HepG2 (cell line): ENCODE results near the gene IKZF2. TPM values are rescaled to one million over a fixed set of nuclear protein-coding genes. Genes with fewer than 3 reads are reported as not detected.

Experiments used
- ATAC-seq: fragments of 200-7000 bp; cut with Tn5 transposase; 3 replicates; pipeline ENCODE4 v1.9.1; 2020; ENCODE audit warnings: mild to moderate bottlenecking, moderate library complexity
- BruUV-seq: library from RNA; stranded (reverse); fragments of 400-500 nt; replicated peaks from 2 replicates; lab custom pipeline; 2021; lab: Mats Ljungman, UMichigan
- CTCF ChIA-PET: fragments of 300-600 bp; formaldehyde crosslinking; extraction: SDS; loops from one replicate; lab custom pipeline; 2021; ENCODE audit warnings: low total read pairs, inconsistent platforms, low intra/inter-chr PET ratio; lab: Yijun Ruan, JAX
- POLR2A ChIA-PET: fragments of 350-600 bp; sonication (Branson Sonifier 250); formaldehyde crosslinking; loops from one replicate; lab custom pipeline; 2020; ENCODE audit warnings: antibody characterized with exemption, inconsistent platforms; lab: Yijun Ruan, JAX
- DNase-seq: peaks from one replicate; pipeline ENCODE4 v3.0.0-alpha.2; 2015; ENCODE audit warnings: low spot score
- FAIRE-seq: peaks from 3 replicates; lab custom pipeline; 2011; peaks lifted over from hg19 to GRCh38; lab: Jason Lieb, UNC
- H2AFZ ChIP-seq: one replicate; pipeline ENCODE4 v1.6.1; 2011; ENCODE audit warnings: low read length, inconsistent platforms
- H3K27ac ChIP-seq: fragments of 300-600 bp; 3 replicates; pipeline ENCODE4 v1.8.0; 2011; ENCODE audit warnings: mixed run types, mild to moderate bottlenecking, mixed read lengths, low read length, inconsistent platforms; ENCODE audit not compliant: insufficient read depth; ENCODE audit errors: extremely low read length
- H3K27me3 ChIP-seq, 2 experiments: fragments of 200-600 bp in 1 of 2; 2 replicates in 1 of 2; 3 replicates in 1 of 2; pipeline versions ENCODE4 v1.6.0 to v1.8.0; 2011; ENCODE audit warnings: low read length in 2 of 2, mild to moderate bottlenecking in 2 of 2, moderate library complexity in 2 of 2, inconsistent platforms in 1 of 2; ENCODE audit not compliant: insufficient read depth in 2 of 2, control insufficient read depth in 1 of 2
- H3K36me3 ChIP-seq, 2 experiments: fragments of 200-600 bp in 1 of 2; replicated peaks in 1 of 2; 2 replicates in 1 of 2; 3 replicates in 1 of 2; pipeline versions ENCODE4 v1.5.1 to v1.8.0; 2011; ENCODE audit warnings: low read length in 2 of 2, inconsistent platforms in 1 of 2; ENCODE audit not compliant: insufficient read depth in 2 of 2, control insufficient read depth in 1 of 2
- H3K4me1 ChIP-seq: 2 replicates; pipeline ENCODE4 v1.5.1; 2012; ENCODE audit warnings: low read length, inconsistent platforms; ENCODE audit not compliant: insufficient read depth
- H3K4me2 ChIP-seq: 2 replicates; pipeline ENCODE4 v1.6.0; 2011; ENCODE audit warnings: low read depth, low read length, inconsistent platforms
- H3K4me3 ChIP-seq, 3 experiments: fragments of 200-600 bp in 1 of 3; sonication (generic), shearing (Covaris generic) in 1 of 3; replicated peaks in 1 of 3; 2 replicates each; pipeline ENCODE4 v1.5.1; 2011 to 2016; ENCODE audit warnings: low read length in 3 of 3, inconsistent platforms in 2 of 3, low read depth in 2 of 3, mild to moderate bottlenecking in 2 of 3, control low read depth in 1 of 3, mixed read lengths in 1 of 3; ENCODE audit not compliant: insufficient read depth in 1 of 3
- H3K79me2 ChIP-seq: one replicate; pipeline ENCODE4 v1.6.1; 2011; ENCODE audit warnings: low read length, inconsistent platforms; ENCODE audit not compliant: insufficient read depth
- H3K9ac ChIP-seq: 2 replicates; pipeline ENCODE4 v1.6.0; 2011; ENCODE audit warnings: mild to moderate bottlenecking, low read depth, low read length, inconsistent platforms; ENCODE audit not compliant: insufficient read depth
- H3K9me3 ChIP-seq: 2 replicates; pipeline ENCODE4 v1.5.1; 2012; ENCODE audit warnings: mild to moderate bottlenecking, low read length
- H4K20me1 ChIP-seq: 2 replicates; pipeline ENCODE4 v1.6.0; 2011; ENCODE audit warnings: inconsistent platforms, mild to moderate bottlenecking, low read length, moderate library complexity; ENCODE audit not compliant: insufficient read depth
- HIVEP1 ChIP-seq: sonication (generic); formaldehyde crosslinking; IDR thresholded peaks from 2 replicates; pipeline ENCODE4 v1.4.0; 2020; ENCODE audit warnings: mild to moderate bottlenecking, missing genetic modification reagents
- HNF4A ChIP-seq: sonication (generic); formaldehyde crosslinking; IDR thresholded peaks from 2 replicates; pipeline ENCODE4 v1.4.0; 2020; ENCODE audit warnings: missing genetic modification reagents
- JDP2 ChIP-seq: sonication (generic); formaldehyde crosslinking; IDR thresholded peaks from 2 replicates; pipeline ENCODE4 v1.8.1; 2022; ENCODE audit warnings: missing genetic modification reagents, borderline replicate concordance
- MLLT10 ChIP-seq: sonication (generic); formaldehyde crosslinking; IDR thresholded peaks from 2 replicates; pipeline ENCODE4 v1.4.0; 2020; ENCODE audit warnings: missing genetic modification reagents
- MTA1 ChIP-seq: sonication (generic); formaldehyde crosslinking; IDR thresholded peaks from 2 replicates; pipeline ENCODE4 v1.4.0; 2020; ENCODE audit warnings: missing genetic modification reagents, mild to moderate bottlenecking, borderline replicate concordance
- PAXIP1 ChIP-seq: sonication (generic); formaldehyde crosslinking; conservative IDR thresholded peaks from 2 replicates; pipeline ENCODE4 v1.4.0; 2020; ENCODE audit warnings: mild to moderate bottlenecking, missing genetic modification reagents, moderate library complexity
- RNF219 ChIP-seq: sonication (generic); formaldehyde crosslinking; IDR thresholded peaks from 2 replicates; pipeline ENCODE4 v1.5.0; 2020; ENCODE audit warnings: mild to moderate bottlenecking, missing genetic modification reagents
- YEATS4 ChIP-seq: sonication (generic); formaldehyde crosslinking; IDR thresholded peaks from 2 replicates; pipeline ENCODE4 v1.4.0; 2020; ENCODE audit warnings: missing genetic modification reagents, borderline replicate concordance
- ZBTB4 ChIP-seq: sonication (generic); formaldehyde crosslinking; IDR thresholded peaks from 2 replicates; pipeline ENCODE4 v1.4.0; 2020; ENCODE audit warnings: missing genetic modification reagents, mild to moderate bottlenecking, borderline replicate concordance
- ZFX ChIP-seq: sonication (generic); formaldehyde crosslinking; IDR thresholded peaks from 2 replicates; pipeline ENCODE4 v1.4.0; 2020; ENCODE audit warnings: mild to moderate bottlenecking, low read depth, missing genetic modification reagents, moderate library complexity
- ZNF549 ChIP-seq: sonication (generic); formaldehyde crosslinking; IDR thresholded peaks from 2 replicates; pipeline ENCODE4 v1.5.0; 2020; ENCODE audit warnings: missing genetic modification reagents
- WGBS: methylation state at CpG from one replicate; pipeline ENCODE4 v1.1.6; 2017; ENCODE audit warnings: low lambda C conversion rate; 5-methylcytosine and 5-hydroxymethylcytosine counted together
- in situ Hi-C: cut with HindIII; loops from 2 replicates; pipeline ENCODE4 v1.10.0; 2017; ENCODE audit warnings: low pct_unique_long_range_greater_than_20kb; ENCODE audit not compliant: extremely low pct_ligation_motif_present
- intact Hi-C: fragments of 100-400 bp; cut with micrococcal nuclease; formaldehyde crosslinking; loops from one replicate; pipeline ENCODE4 v1.10.0; 2022; ENCODE audit not compliant: unreplicated experiment
- polyA plus RNA-seq, 8 experiments: library from polyadenylated mRNA; depleted of rRNA in 3 of 8; stranded (reverse) in 7 of 8; unstranded in 1 of 8; fragments of >200 nt; fragmentation: Illumina TruSeq in 4 of 8; extraction: Trizol in 4 of 8; gene quantifications; 2 replicates each; pipeline versions ENCODE4 v1.2.1 to v1.2.3, GENCODE V29; 2011 to 2016; ENCODE audit warnings: low read depth in 4 of 8, missing spikeins in 1 of 8, mixed read lengths in 1 of 8; ENCODE audit not compliant: insufficient read depth in 1 of 8
- total RNA-seq, 5 experiments: library from RNA; depleted of rRNA; stranded (reverse); fragments of >200 nt; fragmentation: Illumina TruSeq; extraction: Trizol; gene quantifications; 2 replicates each; pipeline ENCODE4 v1.2.3, GENCODE V29; 2016; ENCODE audit warnings: low read depth in 1 of 5

The IKZF2 gene
- total and polyA plus RNA-seq, 2 of the 13 experiments (the other 11 are each of a cell fraction or from before 2014, with no cell fraction given), result 0.18 to 0.86 TPM

GRCh38 chr2:212973347-212973746 is 178.1 kb downstream of the IKZF2 start:
- no peak for ATAC-seq
- no peak overlapping the region for H3K9ac ChIP-seq
- ChIA-PET CTCF (no interaction called here), POLR2A (no interaction called here)
- DNase-seq, result no peak
- no peaks in the 10 kb centered on the region for H3K36me3 ChIP-seq
- in situ Hi-C loops (no loop called here), intact Hi-C loops (no loop called here)
- H3K9me3 ChIP-seq, result no peaks in the 10 kb centered on the region
- no peaks in the 10 kb centered on the region for H3K4me1 ChIP-seq
- H2AFZ ChIP-seq, result no peak overlapping the region
- FAIRE-seq, result no peak
- H3K27ac ChIP-seq, result no peak overlapping the region
- H3K79me2 ChIP-seq, result no peaks in the 10 kb centered on the region
- no TSS peak for BruUV-seq
- 12% methylated on average over 3 of the region's 3 CpGs for WGBS
- no peaks in the 10 kb centered on the region for H3K27me3 ChIP-seq
- no peak overlapping the region for H3K4me2 ChIP-seq
- no peaks in the 10 kb centered on the region for H4K20me1 ChIP-seq
- no peak overlapping the region for H3K4me3 ChIP-seq
- TF ChIP-seq ZNF549 (CRISPR knock-in tag) (no peak), PAXIP1 (CRISPR knock-in tag) (no peak), JDP2 (CRISPR knock-in tag) (no peak), MLLT10 (no peak), HIVEP1 (CRISPR knock-in tag) (no peak), RNF219 (CRISPR knock-in tag) (no peak), YEATS4 (CRISPR knock-in tag) (no peak), ZFX (CRISPR knock-in tag) (no peak), HNF4A (CRISPR knock-in tag) (no peak), ZBTB4 (CRISPR knock-in tag) (no peak), MTA1 (CRISPR knock-in tag) (no peak)
